C4-2B (cell line): ENCODE measurements around the gene MAMDC2.

Experiments used
- ZFX ChIP-seq: fragments of 450-650 bp; IDR thresholded peaks from 2 replicates; pipeline ENCODE4 v1.6.1; 2017
- TF ChIP-seq, protein P1 (sequence below): fragments of 450-650 bp; conservative IDR thresholded peaks from 2 replicates; pipeline ENCODE4 v1.5.1; 2017; ENCODE audit warnings: mild to moderate bottlenecking

GRCh38 chr9:70260606-70261005 is 217.0 kb downstream of the MAMDC2 start:
- TF ChIP-seq, protein P1, sequence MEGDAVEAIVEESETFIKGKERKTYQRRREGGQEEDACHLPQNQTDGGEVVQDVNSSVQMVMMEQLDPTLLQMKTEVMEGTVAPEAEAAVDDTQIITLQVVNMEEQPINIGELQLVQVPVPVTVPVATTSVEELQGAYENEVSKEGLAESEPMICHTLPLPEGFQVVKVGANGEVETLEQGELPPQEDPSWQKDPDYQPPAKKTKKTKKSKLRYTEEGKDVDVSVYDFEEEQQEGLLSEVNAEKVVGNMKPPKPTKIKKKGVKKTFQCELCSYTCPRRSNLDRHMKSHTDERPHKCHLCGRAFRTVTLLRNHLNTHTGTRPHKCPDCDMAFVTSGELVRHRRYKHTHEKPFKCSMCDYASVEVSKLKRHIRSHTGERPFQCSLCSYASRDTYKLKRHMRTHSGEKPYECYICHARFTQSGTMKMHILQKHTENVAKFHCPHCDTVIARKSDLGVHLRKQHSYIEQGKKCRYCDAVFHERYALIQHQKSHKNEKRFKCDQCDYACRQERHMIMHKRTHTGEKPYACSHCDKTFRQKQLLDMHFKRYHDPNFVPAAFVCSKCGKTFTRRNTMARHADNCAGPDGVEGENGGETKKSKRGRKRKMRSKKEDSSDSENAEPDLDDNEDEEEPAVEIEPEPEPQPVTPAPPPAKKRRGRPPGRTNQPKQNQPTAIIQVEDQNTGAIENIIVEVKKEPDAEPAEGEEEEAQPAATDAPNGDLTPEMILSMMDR = no peak
- no peak for TF ChIP-seq ZFX
